Smooth muscle cell (in vitro differentiated cells): ENCODE results near the gene STPG3. TPM values are rescaled to one million over a fixed set of nuclear protein-coding genes. Genes with fewer than 3 reads are reported as not detected.

Source experiments
- DNase-seq: peaks from one replicate; lab custom pipeline; 2025; ENCODE audit not compliant: unreplicated experiment; lab: John Stamatoyannopoulos, UW
- H2AFZ ChIP-seq: fragments of 200-600 bp; sonication (generic); 2 replicates; pipeline ENCODE4 v1.6.0; 2016; ENCODE audit warnings: antibody characterized with exemption, low read depth, mild to moderate bottlenecking
- H3F3A ChIP-seq: fragments of 200-600 bp; sonication (generic); 2 replicates; pipeline ENCODE4 v1.6.0; 2017; ENCODE audit warnings: antibody characterized with exemption, low read depth
- H3K27ac ChIP-seq: fragments of 200-600 bp; sonication (generic); 2 replicates; pipeline ENCODE4 v1.5.1; 2016; ENCODE audit warnings: low read depth, mild to moderate bottlenecking
- H3K27me3 ChIP-seq: fragments of 200-600 bp; sonication (generic); 2 replicates; pipeline ENCODE4 v1.6.1; 2016; ENCODE audit warnings: low read depth, mild to moderate bottlenecking
- H3K36me3 ChIP-seq: fragments of 200-600 bp; sonication (generic); 2 replicates; pipeline ENCODE4 v1.5.1; 2016; ENCODE audit warnings: low read depth
- H3K4me1 ChIP-seq: fragments of 200-600 bp; sonication (generic); 2 replicates; pipeline ENCODE4 v1.5.1; 2016; ENCODE audit warnings: low read depth
- H3K4me2 ChIP-seq: fragments of 200-600 bp; sonication (generic); 2 replicates; pipeline ENCODE4 v1.6.0; 2016; ENCODE audit warnings: mild to moderate bottlenecking
- H3K4me3 ChIP-seq: fragments of 200-600 bp; sonication (generic); 2 replicates; pipeline ENCODE4 v1.5.1; 2016; ENCODE audit warnings: mild to moderate bottlenecking
- H3K79me2 ChIP-seq: fragments of 200-600 bp; sonication (generic); 2 replicates; pipeline ENCODE4 v1.6.0; 2016; ENCODE audit warnings: low read depth, mild to moderate bottlenecking
- H3K9ac ChIP-seq: fragments of 200-600 bp; sonication (generic); 2 replicates; pipeline ENCODE4 v1.6.0; 2016; ENCODE audit warnings: low read depth
- H3K9me3 ChIP-seq: fragments of 200-600 bp; sonication (generic); replicated peaks from 2 replicates; pipeline ENCODE4 v1.5.1; 2016; ENCODE audit warnings: low read depth
- H4K20me1 ChIP-seq: fragments of 200-600 bp; sonication (generic); 2 replicates; pipeline ENCODE4 v1.6.0; 2016; ENCODE audit warnings: low read depth
- CTCF ChIP-seq: fragments of 200-600 bp; sonication (generic); IDR thresholded peaks from 2 replicates; pipeline ENCODE4 v1.5.1; 2017; ENCODE audit warnings: borderline replicate concordance, mild to moderate bottlenecking, antibody characterized with exemption; ENCODE audit not compliant: insufficient read depth, poor library complexity, severe bottlenecking
- WGBS: methylation state at CpG from one replicate; pipeline ENCODE4 v1.1.7; 2016; ENCODE audit warnings: low lambda C conversion rate; 5-methylcytosine and 5-hydroxymethylcytosine counted together
- polyA plus RNA-seq: library from polyadenylated mRNA; unstranded; fragments of >200 nt; fragmentation: Nextera tagmentation; extraction: Ambion mirVana; gene quantifications from 2 replicates; pipeline ENCODE4 v1.2.1, GENCODE V29; 2016
- total RNA-seq: library from RNA; depleted of rRNA; stranded (reverse); fragments of >200 nt; gene quantifications from 2 replicates; pipeline ENCODE4 v1.2.3, GENCODE V29; 2014

The STPG3 gene
- total and polyA plus RNA-seq, 2 experiments from 2014 or later = not detected

- H3K9me3 ChIP-seq = no peaks in the 10 kb centered on the region
- H3K36me3 ChIP-seq = no peaks in the 10 kb centered on the region
- H3K79me2 ChIP-seq = no peaks in the 10 kb centered on the region
- TF ChIP-seq CTCF = no peak
- H3K4me3 ChIP-seq = no peak overlapping the region
- WGBS = 39% methylated on average over 10 of the region's 10 CpGs
- no peak for DNase-seq
- H3K27ac ChIP-seq = no peak overlapping the region
- H3K27me3 ChIP-seq = peaks cover 58% of the 10 kb centered on the region
- no peak overlapping the region for H2AFZ ChIP-seq
- H3K4me2 ChIP-seq = no peak overlapping the region
- no peaks in the 10 kb centered on the region for H3F3A ChIP-seq
- H3K4me1 ChIP-seq = peaks cover 33% of the 10 kb centered on the region
- H3K9ac ChIP-seq = no peak overlapping the region
- peaks cover 9% of the 10 kb centered on the region for H4K20me1 ChIP-seq
Observed at GRCh38 chr9:137299203-137299565, 48.1 kb downstream of the STPG3 start.

DNA sequence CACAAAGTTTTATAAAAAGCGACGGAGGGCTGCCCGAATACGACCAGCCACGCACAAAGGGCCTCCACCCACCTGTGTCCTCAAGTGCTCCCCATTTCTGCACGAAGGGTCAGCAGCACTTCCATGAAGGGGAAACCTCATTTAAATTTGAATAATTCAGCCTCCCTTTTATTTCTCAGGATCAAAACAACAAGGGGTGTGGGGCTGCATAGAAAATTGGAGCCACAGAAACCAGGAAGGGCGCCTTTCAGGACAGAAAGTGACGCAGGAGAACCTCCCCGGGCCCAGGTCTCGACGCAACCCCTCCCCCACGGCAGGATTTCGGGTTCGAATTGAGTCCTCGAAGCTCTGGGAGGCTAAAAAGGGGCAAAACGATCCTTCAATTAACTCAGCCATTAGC is 48.9 kb downstream of the STPG3 start:
- Histone ChIP-seq H3K79me2 (no peaks in the 10 kb centered on the region), H3F3A (no peaks in the 10 kb centered on the region), H3K4me2 (no peak overlapping the region), H3K9me3 (no peaks in the 10 kb centered on the region), H3K4me3 (peak overlapping the region; percentile 59), H3K9ac (no peak overlapping the region), H3K4me1 (peaks cover 39% of the 10 kb centered on the region), H3K27me3 (peaks cover 51% of the 10 kb centered on the region), H4K20me1 (peaks cover 9% of the 10 kb centered on the region), H2AFZ (no peak overlapping the region), H3K27ac (no peak overlapping the region), H3K36me3 (no peaks in the 10 kb centered on the region)
- TF ChIP-seq CTCF = no peak
- no peak for DNase-seq
- 19% methylated on average over 16 of the region's 16 CpGs for WGBS

GRCh38 chr9:137300567-137301080 is 49.5 kb downstream of the STPG3 start:
- Histone ChIP-seq H3K36me3 (no peaks in the 10 kb centered on the region), H4K20me1 (peaks cover 9% of the 10 kb centered on the region), H3K9me3 (no peaks in the 10 kb centered on the region), H3K4me2 (peak overlapping the region; percentile 90), H3F3A (no peaks in the 10 kb centered on the region), H3K4me1 (peaks cover 45% of the 10 kb centered on the region), H3K4me3 (peak overlapping the region; percentile 59), H3K9ac (no peak overlapping the region), H2AFZ (no peak overlapping the region), H3K79me2 (no peaks in the 10 kb centered on the region), H3K27ac (no peak overlapping the region), H3K27me3 (peaks cover 48% of the 10 kb centered on the region)
- 1% methylated on average over 18 of the region's 25 CpGs for WGBS
- DNase-seq = no peak
- TF ChIP-seq CTCF = no peak

DNA sequence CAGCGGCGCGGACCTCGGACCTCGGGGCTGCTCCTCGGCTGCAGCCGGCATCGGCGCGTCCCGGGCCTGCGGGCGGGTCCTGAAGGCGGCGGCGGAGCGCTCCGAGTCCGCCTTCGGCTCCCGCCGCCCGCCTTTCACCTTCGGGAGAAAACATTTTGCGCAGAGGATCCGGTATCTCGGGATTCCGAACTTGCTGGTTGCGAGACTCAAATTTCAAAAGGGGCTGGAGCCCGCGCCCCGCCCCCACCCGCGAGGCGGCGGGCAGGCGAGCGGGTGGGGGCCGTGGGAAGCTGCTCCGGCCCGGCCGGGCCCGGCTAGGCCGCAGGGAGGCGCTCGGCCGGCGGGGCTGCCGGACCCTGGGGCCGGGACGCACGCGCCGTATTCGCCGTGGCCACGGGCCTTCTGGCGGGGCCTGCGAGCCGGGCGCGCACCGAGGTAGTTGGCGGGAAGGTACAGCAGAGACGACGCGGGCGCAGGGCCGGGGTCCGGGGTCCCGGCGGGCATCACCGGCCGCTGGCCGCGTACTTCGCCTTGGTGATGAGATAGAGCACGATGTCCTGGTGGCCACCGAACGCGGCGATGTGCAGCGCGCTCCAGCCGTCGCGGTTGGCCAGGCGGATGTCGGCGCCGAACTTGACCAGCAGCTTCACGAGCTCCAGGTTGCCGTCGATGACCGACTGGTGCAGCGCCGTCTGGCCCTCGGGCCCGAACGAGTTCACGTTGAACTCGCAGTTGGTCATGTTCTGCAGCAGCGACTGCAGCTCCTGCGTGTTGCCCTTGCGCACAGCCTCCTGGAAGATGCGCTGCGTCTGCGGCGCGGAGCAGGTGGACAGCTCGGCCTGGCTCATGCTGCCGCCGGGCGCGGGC is 50.2 kb downstream of the STPG3 start:
- no peak for TF ChIP-seq CTCF
- H3K4me3 ChIP-seq = peak overlapping the region; percentile 59
- H3K27me3 ChIP-seq = peaks cover 42% of the 10 kb centered on the region
- H4K20me1 ChIP-seq = peaks cover 9% of the 10 kb centered on the region
- no peaks in the 10 kb centered on the region for H3K79me2 ChIP-seq
- 1% methylated on average over 103 of the region's 115 CpGs for WGBS
- no peaks in the 10 kb centered on the region for H3K36me3 ChIP-seq
- no peak overlapping the region for H2AFZ ChIP-seq
- no peak for DNase-seq
- peak overlapping the region; percentile 90 for H3K4me2 ChIP-seq
- no peak overlapping the region for H3K9ac ChIP-seq
- no peaks in the 10 kb centered on the region for H3F3A ChIP-seq
- H3K9me3 ChIP-seq = no peaks in the 10 kb centered on the region
- no peak overlapping the region for H3K27ac ChIP-seq
- peaks cover 49% of the 10 kb centered on the region for H3K4me1 ChIP-seq
